Testis (tissue), 3 donors: ENCODE data around the gene PNCK. TPM values are rescaled to one million over a fixed set of nuclear protein-coding genes. Genes with fewer than 3 reads are reported as not detected.
"Not testable (repeated sequence)": the region's sequence is repeated elsewhere in the genome, so short reads cannot be mapped to it uniquely, and the experiment has no call there.

Experiments
- DNase-seq: peaks from one replicate; pipeline ENCODE4 v3.0.0-alpha.2; 2019
- H3K27ac ChIP-seq, 2 donors: fragments of 200-600 bp; sonication (generic); one replicate each; pipeline ENCODE4 v1.5.1; 2019
- H3K27me3 ChIP-seq: fragments of 200-600 bp; sonication (generic); one replicate; pipeline ENCODE4 v1.5.1; 2019
- H3K36me3 ChIP-seq: fragments of 200-600 bp; sonication (generic); one replicate; pipeline ENCODE4 v1.5.1; 2017; ENCODE audit warnings: low read depth; ENCODE audit errors: missing control alignments
- H3K4me1 ChIP-seq: fragments of 200-600 bp; sonication (generic); one replicate; pipeline ENCODE4 v1.5.1; 2019
- H3K4me3 ChIP-seq, 2 donors: fragments of 200-600 bp; sonication (generic); one replicate each; pipeline ENCODE4 v1.5.1; 2017 to 2019
- H3K9me3 ChIP-seq: fragments of 200-600 bp; sonication (generic); one replicate; pipeline ENCODE4 v1.5.1; 2017
- CTCF ChIP-seq, 3 experiments: fragments of 450-650 bp in 2 of 3; fragments of 200-600 bp in 1 of 3; sonication (generic) in 1 of 3; IDR thresholded peaks; one replicate each; pipeline ENCODE4 v1.5.1; 2016 to 2019; ENCODE audit warnings: antibody characterized with exemption in 3 of 3, mild to moderate bottlenecking in 2 of 3, moderate library complexity in 1 of 3
- POLR2A ChIP-seq: fragments of 450-650 bp; IDR thresholded peaks from one replicate; pipeline ENCODE4 v1.6.1; 2017; ENCODE audit warnings: antibody characterized with exemption, mild to moderate bottlenecking, moderate library complexity
- WGBS, 2 donors: methylation state at CpG; one replicate each; pipeline ENCODE4 v1.1.5; 2018; 5-methylcytosine and 5-hydroxymethylcytosine counted together
- intact Hi-C: fragments of 100-400 bp; cut with DNase I; formaldehyde crosslinking; loops from one replicate; pipeline ENCODE4 v1.15.1; 2023; ENCODE audit warnings: low total_unique reads
- polyA plus RNA-seq: library from polyadenylated mRNA; stranded (reverse); fragments of 350-450 nt; fragmentation: Illumina TruSeq; extraction: RNeasy Lipid Tissue Mini Kit (QIAGEN cat#74804); gene quantifications from one replicate; pipeline ENCODE4 v1.2.3, GENCODE V29; 2014; ENCODE audit warnings: low read depth, low replicate concordance; ENCODE audit not compliant: insufficient read depth
- total RNA-seq, 2 donors: library from RNA; depleted of rRNA; stranded (reverse); fragments of >200 nt; gene quantifications; one replicate each; pipeline ENCODE4 v1.2.3, GENCODE V29; 2016

Gene PNCK
- total and polyA plus RNA-seq, 3 donors from 2014 or later: 19.9 to 51.5 (median 41.0) TPM

- no peaks in the 10 kb centered on the region for H3K36me3 ChIP-seq
- no peak overlapping the region for H3K27ac ChIP-seq
- H3K4me3 ChIP-seq: no peak overlapping the region
- intact Hi-C loops: no loop called here
- H3K4me1 ChIP-seq: no peaks in the 10 kb centered on the region
- TF ChIP-seq POLR2A (no peak), CTCF (IDR thresholded peaks at IDR 0.05) (no peak)
- DNase-seq: no peak
- no peaks in the 10 kb centered on the region for H3K27me3 ChIP-seq
- WGBS, 2 donors: 77% methylated on average over 23 of the region's 31 CpGs; no CpG with 5 or more reads in 1 of the 2 donors
- no peaks in the 10 kb centered on the region for H3K9me3 ChIP-seq
Measured at GRCh38 chrX:153693216-153694086, 19.8 kb upstream of the PNCK start.

- Histone ChIP-seq H3K36me3 (no peaks in the 10 kb centered on the region), H3K4me3 (no peak overlapping the region), H3K27ac (no peak overlapping the region), H3K4me1 (no peaks in the 10 kb centered on the region), H3K9me3 (no peaks in the 10 kb centered on the region), H3K27me3 (no peaks in the 10 kb centered on the region)
- TF ChIP-seq CTCF (IDR thresholded peaks at IDR 0.05) (no peak), POLR2A (no peak)
- 57 to 82% methylated on average over 14 to 16 of the region's 24 CpGs for WGBS, 2 donors
- no peak for DNase-seq
- intact Hi-C loops: no loop called here
Measured at GRCh38 chrX:153692611-153693156, 19.1 kb upstream of the PNCK start.

GRCh38 chrX:153692003-153692402, 18.4 kb upstream of the PNCK start:
- Histone ChIP-seq H3K27ac (no peak overlapping the region), H3K36me3 (no peaks in the 10 kb centered on the region)
- intact Hi-C loops: no loop called here

GRCh38 chrX:153691032-153691827, 17.6 kb upstream of the PNCK start:
- DNase-seq, H3K36me3 ChIP-seq: not testable (repeated sequence)

More at GRCh38 chrX:153692003-153692402, 18.4 kb upstream of the PNCK start:
- Histone ChIP-seq H3K9me3 (no peaks in the 10 kb centered on the region), H3K4me1 (no peaks in the 10 kb centered on the region), H3K4me3 (no peak overlapping the region), H3K27me3 (no peaks in the 10 kb centered on the region)
- TF ChIP-seq POLR2A (no peak), CTCF (IDR thresholded peaks at IDR 0.05) (no peak)
- 50% methylated on average over 1 of the region's 4 CpGs; no CpG with 5 or more reads in 1 of the 2 donors for WGBS, 2 donors
- no peak for DNase-seq

GRCh38 chrX:153690466-153690865, 16.9 kb upstream of the PNCK start:
- Histone ChIP-seq H3K36me3 (no peaks in the 10 kb centered on the region), H3K4me3 (no peak overlapping the region)

More at GRCh38 chrX:153691032-153691827, 17.6 kb upstream of the PNCK start:
- H3K27me3 ChIP-seq, intact Hi-C loops, H3K27ac ChIP-seq, H3K4me1 ChIP-seq, H3K4me3 ChIP-seq, H3K9me3 ChIP-seq: not testable (repeated sequence)
- WGBS, 2 donors: 71 to 85% methylated on average over 10 to 14 of the region's 21 CpGs

More at GRCh38 chrX:153690466-153690865, 16.9 kb upstream of the PNCK start:
- intact Hi-C loops: no loop called here
- DNase-seq: no peak
- WGBS, 2 donors: 74% methylated on average over 13 of the region's 14 CpGs; no CpG with 5 or more reads in 1 of the 2 donors
- H3K27me3 ChIP-seq: no peaks in the 10 kb centered on the region
- no peaks in the 10 kb centered on the region for H3K4me1 ChIP-seq
- no peaks in the 10 kb centered on the region for H3K9me3 ChIP-seq
- no peak overlapping the region for H3K27ac ChIP-seq
- TF ChIP-seq CTCF (IDR thresholded peaks at IDR 0.05): no peak
- TF ChIP-seq POLR2A: no peak
